Upper lobe of left lung (tissue), 4 donors: ENCODE data around the gene C1orf185.

Experiments
- EP300 ChIP-seq, 4 donors: sonication (generic); formaldehyde crosslinking; IDR thresholded peaks; one replicate each; pipeline ENCODE4 v1.5.1; 2017; ENCODE audit warnings: antibody characterized with exemption in 4 of 4, control low read depth in 2 of 4
- POLR2A ChIP-seq, 4 donors: fragments of 450-650 bp; IDR thresholded peaks; one replicate each; pipeline ENCODE4 v1.5.1; 2016 to 2017; ENCODE audit warnings: antibody characterized with exemption in 4 of 4, mild to moderate bottlenecking in 2 of 4
- TF ChIP-seq, protein P1 (sequence below), 6 experiments: fragments of 450-650 bp in 4 of 6; fragments of 200-600 bp in 2 of 6; sonication (generic) in 2 of 6; IDR thresholded peaks; one replicate each; pipeline ENCODE4 v1.5.1; 2016 to 2019; ENCODE audit warnings: antibody characterized with exemption in 6 of 6

DNA sequence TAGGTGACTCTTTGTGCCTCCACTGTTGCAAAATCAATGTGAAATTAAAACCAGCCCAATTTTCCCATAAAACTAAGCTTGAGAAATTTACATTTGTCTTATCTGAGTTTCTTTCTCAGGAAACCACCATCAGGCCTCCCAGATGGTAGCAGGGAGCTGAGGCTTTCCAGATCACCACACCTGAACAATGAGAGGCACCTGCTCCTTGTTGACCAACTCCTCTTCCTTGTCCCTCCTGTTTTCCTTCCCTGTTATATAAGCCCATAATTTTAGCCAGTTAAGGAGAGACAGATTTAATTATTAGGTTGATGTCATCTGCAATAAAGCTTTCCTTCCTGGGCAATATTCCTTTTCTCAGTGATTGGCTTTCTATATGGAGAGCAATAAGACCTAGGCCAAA, 32.0 kb upstream of the C1orf185 start:
- TF ChIP-seq POLR2A (IDR thresholded peaks at IDR 0.05) (no peak), EP300 (IDR thresholded peaks at IDR 0.05) (no peak)
- TF ChIP-seq, protein P1, sequence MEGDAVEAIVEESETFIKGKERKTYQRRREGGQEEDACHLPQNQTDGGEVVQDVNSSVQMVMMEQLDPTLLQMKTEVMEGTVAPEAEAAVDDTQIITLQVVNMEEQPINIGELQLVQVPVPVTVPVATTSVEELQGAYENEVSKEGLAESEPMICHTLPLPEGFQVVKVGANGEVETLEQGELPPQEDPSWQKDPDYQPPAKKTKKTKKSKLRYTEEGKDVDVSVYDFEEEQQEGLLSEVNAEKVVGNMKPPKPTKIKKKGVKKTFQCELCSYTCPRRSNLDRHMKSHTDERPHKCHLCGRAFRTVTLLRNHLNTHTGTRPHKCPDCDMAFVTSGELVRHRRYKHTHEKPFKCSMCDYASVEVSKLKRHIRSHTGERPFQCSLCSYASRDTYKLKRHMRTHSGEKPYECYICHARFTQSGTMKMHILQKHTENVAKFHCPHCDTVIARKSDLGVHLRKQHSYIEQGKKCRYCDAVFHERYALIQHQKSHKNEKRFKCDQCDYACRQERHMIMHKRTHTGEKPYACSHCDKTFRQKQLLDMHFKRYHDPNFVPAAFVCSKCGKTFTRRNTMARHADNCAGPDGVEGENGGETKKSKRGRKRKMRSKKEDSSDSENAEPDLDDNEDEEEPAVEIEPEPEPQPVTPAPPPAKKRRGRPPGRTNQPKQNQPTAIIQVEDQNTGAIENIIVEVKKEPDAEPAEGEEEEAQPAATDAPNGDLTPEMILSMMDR (IDR thresholded peaks at IDR 0.05) = no peak
